Epithelial cell of proximal tubule (primary cell): ENCODE measurements around the gene KIRREL1. TPM values are rescaled to one million over a fixed set of nuclear protein-coding genes. Genes with fewer than 3 reads are reported as not detected.

Experiments
- DNase-seq: peaks from one replicate; pipeline ENCODE4 v3.0.0-alpha.2; 2011; ENCODE audit warnings: low read depth
- H3K4me3 ChIP-seq: 2 replicates; pipeline ENCODE4 v1.5.1; 2011; ENCODE audit warnings: low read depth, mild to moderate bottlenecking, low read length
- CTCF ChIP-seq: conservative IDR thresholded peaks from 2 replicates; pipeline ENCODE4 v1.5.1; 2012; ENCODE audit warnings: low read depth, mild to moderate bottlenecking, low read length
- total RNA-seq: library from RNA; depleted of rRNA; stranded (reverse); fragments of >200 nt; gene quantifications from 2 replicates; pipeline ENCODE4 v1.2.3, GENCODE V29; 2015

The KIRREL1 gene
- total RNA-seq, 1 donor from 2014 or later: 194 TPM

GRCh38 chr1:158013840-158014730 is 20.6 kb downstream of the KIRREL1 start:
- no peak for DNase-seq
- no peak overlapping the region for H3K4me3 ChIP-seq
- TF ChIP-seq CTCF: no peak

GRCh38 chr1:158014731-158015320 is 21.4 kb downstream of the KIRREL1 start:
- no peak overlapping the region for H3K4me3 ChIP-seq
- TF ChIP-seq CTCF: no peak
- no peak for DNase-seq

- no peak for DNase-seq
- no peak for TF ChIP-seq CTCF
- no peak overlapping the region for H3K4me3 ChIP-seq
Measured at GRCh38 chr1:158016651-158017335, 23.3 kb downstream of the KIRREL1 start.

GRCh38 chr1:158017800-158018595 is 24.6 kb downstream of the KIRREL1 start:
- DNase-seq: no peak
- TF ChIP-seq CTCF: no peak
- no peak overlapping the region for H3K4me3 ChIP-seq

- peak; percentile 79 for DNase-seq
- peak overlapping the region; percentile 10 for H3K4me3 ChIP-seq
Measured at GRCh38 chr1:158019171-158019868, 25.9 kb downstream of the KIRREL1 start.

More at GRCh38 chr1:158019171-158019868, 25.9 kb downstream of the KIRREL1 start:
- TF ChIP-seq CTCF: no peak
